NCI-H2196 treated with DMSO at 0.1 percent for 48 hours (cell line): ENCODE results near the gene PPP1R3A.
"Not testable (repeated sequence)": the region's sequence is repeated elsewhere in the genome, so short reads cannot be mapped to it uniquely, and the experiment has no call there.

Experiments
- DNase-seq: peaks from one replicate; lab custom pipeline; 2025; ENCODE audit not compliant: unreplicated experiment; lab: John Stamatoyannopoulos, UW

PPP1R3A gene

GRCh38 chr7:113918946-113919345 lies at the start of gene PPP1R3A:
Gene PPP1R3A, minus strand, starts transcription at chr7:113919009. Its CDS starts 13 bp downstream, at chr7:113918996.
- no peak for DNase-seq

- no peak for DNase-seq
Observed at GRCh38 chr7:113963356-113963755, 44.5 kb upstream of the PPP1R3A start.

- DNase-seq: no peak
Observed at GRCh38 chr7:113959910-113960309, 41.1 kb upstream of the PPP1R3A start.

- no peak for DNase-seq
Observed at GRCh38 chr7:113955157-113955556, 36.3 kb upstream of the PPP1R3A start.

- DNase-seq: no peak
Observed at GRCh38 chr7:113953553-113953952, 34.7 kb upstream of the PPP1R3A start.

- no peak for DNase-seq
Observed at GRCh38 chr7:113945018-113945938, 26.5 kb upstream of the PPP1R3A start.

GRCh38 chr7:113936982-113937381 lies 18.2 kb upstream of the PPP1R3A start:
- no peak for DNase-seq

- DNase-seq: no peak
Observed at GRCh38 chr7:113936535-113936934, 17.7 kb upstream of the PPP1R3A start.

GRCh38 chr7:113929389-113929788 lies 10.6 kb upstream of the PPP1R3A start:
- DNase-seq: not testable (repeated sequence)

GRCh38 chr7:113928112-113928511 lies 9.3 kb upstream of the PPP1R3A start:
- DNase-seq: no peak

GRCh38 chr7:113922049-113922448 lies 3.2 kb upstream of the PPP1R3A start:
- no peak for DNase-seq

- no peak for DNase-seq
Observed at GRCh38 chr7:113921363-113921762, 2.6 kb upstream of the PPP1R3A start.

GRCh38 chr7:113917840-113918239 lies 969 bp downstream of the PPP1R3A start:
- no peak for DNase-seq

GRCh38 chr7:113915956-113916355 lies 2.9 kb downstream of the PPP1R3A start:
- no peak for DNase-seq

GRCh38 chr7:113912876-113913275 lies 5.9 kb downstream of the PPP1R3A start:
- DNase-seq: no peak

- DNase-seq: no peak
Observed at GRCh38 chr7:113907617-113908016, 11.2 kb downstream of the PPP1R3A start.

GRCh38 chr7:113904521-113904920 lies 14.3 kb downstream of the PPP1R3A start:
- no peak for DNase-seq

GRCh38 chr7:113892818-113893217 lies 26.0 kb downstream of the PPP1R3A start:
- no peak for DNase-seq

- no peak for DNase-seq
Observed at GRCh38 chr7:113891828-113892227, 27.0 kb downstream of the PPP1R3A start.

- DNase-seq: no peak
Observed at GRCh38 chr7:113891031-113891350, 27.8 kb downstream of the PPP1R3A start.

GRCh38 chr7:113890331-113891030 lies 28.3 kb downstream of the PPP1R3A start:
- no peak for DNase-seq

- DNase-seq: no peak
Observed at GRCh38 chr7:113883096-113883495, 35.7 kb downstream of the PPP1R3A start.
